Measurements from ENCODE around the gene WNT9B. TPM values are rescaled to one million over a fixed set of nuclear protein-coding genes. Genes with fewer than 3 reads are reported as not detected.

WNT9B gene
- total RNA-seq, 3 donors from 2014 or later: 0.22 TPM; not detected in 2

DNA sequence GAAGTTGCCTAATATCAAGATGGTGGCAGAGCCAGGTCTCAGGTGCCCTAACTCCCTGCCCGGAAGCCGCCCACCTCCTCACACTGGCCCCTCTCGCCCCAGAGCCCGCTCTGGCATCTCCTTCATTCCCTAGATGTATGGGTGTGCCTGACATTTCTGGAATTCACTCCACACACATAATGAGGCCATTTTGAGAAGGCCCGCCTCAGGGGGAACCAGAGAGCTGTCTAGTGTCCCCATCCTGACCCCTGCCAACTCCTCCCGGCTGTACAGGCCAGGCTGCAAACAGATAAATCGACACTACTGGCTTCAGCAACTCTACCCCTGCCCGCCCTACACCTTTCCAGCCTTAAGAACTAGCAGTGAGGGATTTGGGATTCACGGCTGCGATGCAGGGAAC is 40.5 kb upstream of the WNT9B start:
- Histone ChIP-seq H3K36me3 (ENCODE audit: low read depth) (no peaks in the 10 kb centered on the region), H3K9me3 (no peaks in the 10 kb centered on the region), H3K4me1 (ENCODE audit: low read depth) (no peaks in the 10 kb centered on the region), H3K4me3 (no peak overlapping the region)
- TF ChIP-seq, protein P1, sequence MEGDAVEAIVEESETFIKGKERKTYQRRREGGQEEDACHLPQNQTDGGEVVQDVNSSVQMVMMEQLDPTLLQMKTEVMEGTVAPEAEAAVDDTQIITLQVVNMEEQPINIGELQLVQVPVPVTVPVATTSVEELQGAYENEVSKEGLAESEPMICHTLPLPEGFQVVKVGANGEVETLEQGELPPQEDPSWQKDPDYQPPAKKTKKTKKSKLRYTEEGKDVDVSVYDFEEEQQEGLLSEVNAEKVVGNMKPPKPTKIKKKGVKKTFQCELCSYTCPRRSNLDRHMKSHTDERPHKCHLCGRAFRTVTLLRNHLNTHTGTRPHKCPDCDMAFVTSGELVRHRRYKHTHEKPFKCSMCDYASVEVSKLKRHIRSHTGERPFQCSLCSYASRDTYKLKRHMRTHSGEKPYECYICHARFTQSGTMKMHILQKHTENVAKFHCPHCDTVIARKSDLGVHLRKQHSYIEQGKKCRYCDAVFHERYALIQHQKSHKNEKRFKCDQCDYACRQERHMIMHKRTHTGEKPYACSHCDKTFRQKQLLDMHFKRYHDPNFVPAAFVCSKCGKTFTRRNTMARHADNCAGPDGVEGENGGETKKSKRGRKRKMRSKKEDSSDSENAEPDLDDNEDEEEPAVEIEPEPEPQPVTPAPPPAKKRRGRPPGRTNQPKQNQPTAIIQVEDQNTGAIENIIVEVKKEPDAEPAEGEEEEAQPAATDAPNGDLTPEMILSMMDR (IDR thresholded peaks at IDR 0.05): no peak
- intact Hi-C loops (cut with DNase I, micrococcal nuclease): no loop called here
- ATAC-seq: no peak
- no peak for DNase-seq

DNA sequence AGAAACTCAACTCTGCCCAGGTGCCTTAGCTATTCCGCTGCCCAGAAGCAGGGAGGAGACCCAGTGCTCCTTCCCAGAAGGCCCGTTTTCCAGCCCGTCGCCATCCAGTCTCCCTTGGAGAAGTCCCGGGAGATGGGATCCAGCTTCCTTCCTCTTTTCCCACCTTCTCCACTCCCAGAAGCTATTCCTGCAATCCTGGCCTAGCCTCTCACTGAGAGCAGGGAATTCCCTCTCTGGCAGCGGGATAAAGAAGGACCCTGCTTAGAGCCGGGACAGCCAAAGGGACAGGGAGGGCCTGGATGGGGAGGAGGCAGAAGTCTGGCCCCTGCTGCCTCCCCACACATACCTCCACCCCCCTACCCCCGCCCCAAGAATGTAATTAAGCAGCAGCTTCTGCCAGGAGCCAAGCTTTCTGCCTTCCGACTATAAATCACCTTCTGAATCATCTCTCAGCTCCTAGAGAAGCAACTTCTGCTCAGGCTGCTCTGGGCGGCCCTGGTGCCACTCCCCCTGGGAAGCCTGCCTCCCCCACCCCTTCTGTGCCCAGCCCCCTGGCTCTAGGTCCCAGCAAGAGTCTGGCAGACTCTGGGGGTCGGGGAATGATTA is 39.3 kb upstream of the WNT9B start:
- ATAC-seq: no peak
- no peak for DNase-seq
- Histone ChIP-seq H3K4me1 (ENCODE audit: low read depth) (no peaks in the 10 kb centered on the region), H3K36me3 (ENCODE audit: low read depth) (no peaks in the 10 kb centered on the region), H3K4me3 (no peak overlapping the region), H3K9me3 (no peaks in the 10 kb centered on the region)
- TF ChIP-seq, protein P1 (IDR thresholded peaks at IDR 0.05): no peak
- intact Hi-C loops (cut with DNase I, micrococcal nuclease): no loop called here

DNA sequence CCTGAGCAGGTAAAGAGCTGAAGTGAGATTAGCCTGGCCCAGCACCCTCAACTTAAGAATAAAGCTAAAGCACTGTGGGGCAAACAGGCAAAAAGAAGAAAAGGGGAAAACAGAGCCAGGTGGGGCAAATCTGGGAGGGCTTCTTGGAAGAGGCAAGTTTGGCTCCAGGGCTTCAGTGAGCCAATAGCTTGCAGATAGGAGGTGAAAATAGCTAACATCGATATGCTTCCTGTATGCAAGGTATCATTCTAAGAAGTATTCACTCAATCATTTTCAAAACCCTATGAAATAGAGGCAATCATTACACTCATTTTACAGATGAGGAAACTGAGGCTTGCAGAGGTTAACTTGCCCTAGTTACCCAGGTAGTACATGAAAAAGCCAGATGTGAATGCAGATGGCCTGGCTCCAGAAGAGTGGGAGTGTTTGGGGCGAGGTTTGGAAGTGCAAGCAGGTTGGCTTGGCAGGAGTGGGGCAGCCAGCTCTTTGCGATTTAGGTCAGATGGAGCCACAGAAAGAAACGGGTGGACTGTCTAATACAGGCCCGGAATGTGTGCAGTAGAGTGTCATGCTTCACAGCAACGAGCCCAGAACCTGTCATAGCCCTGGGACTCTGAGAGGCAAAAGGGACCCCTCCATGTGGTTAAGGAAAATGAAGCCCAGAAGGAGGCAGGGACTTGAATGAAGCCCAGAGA is 38.6 kb upstream of the WNT9B start:
- Histone ChIP-seq H3K4me1 (ENCODE audit: low read depth) (no peaks in the 10 kb centered on the region), H3K36me3 (ENCODE audit: low read depth) (no peaks in the 10 kb centered on the region), H3K4me3 (no peak overlapping the region), H3K9me3 (no peaks in the 10 kb centered on the region)
- TF ChIP-seq, protein P1 (IDR thresholded peaks at IDR 0.05): no peak
- intact Hi-C loops (cut with DNase I, micrococcal nuclease): no loop called here
- ATAC-seq (no peak), DNase-seq (no peak)

DNA sequence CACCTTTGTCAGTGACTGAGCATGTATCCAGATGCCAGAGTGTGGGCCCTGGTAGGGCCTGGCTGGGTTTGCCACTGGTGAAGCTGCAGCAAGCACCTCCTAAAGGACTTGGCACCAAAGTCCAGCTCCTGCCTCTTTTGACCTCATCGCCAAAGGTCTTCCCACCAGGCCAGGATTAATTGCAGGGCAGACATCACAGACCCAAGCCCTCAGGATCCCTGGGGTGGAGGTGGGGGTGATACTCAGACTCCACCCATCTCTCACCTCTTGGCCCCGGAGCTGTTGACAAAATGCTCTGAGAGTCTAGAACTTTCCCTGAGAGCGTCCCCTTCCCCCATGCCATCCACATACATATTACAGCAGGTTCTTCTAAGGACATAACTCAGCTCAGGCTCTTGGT is 37.5 kb upstream of the WNT9B start:
- Histone ChIP-seq H3K4me1 (ENCODE audit: low read depth) (peaks cover 7% of the 10 kb centered on the region), H3K4me3 (no peak overlapping the region), H3K9me3 (no peaks in the 10 kb centered on the region), H3K36me3 (ENCODE audit: low read depth) (no peaks in the 10 kb centered on the region)
- TF ChIP-seq, protein P1 (IDR thresholded peaks at IDR 0.05): no peak
- no peak for ATAC-seq
- DNase-seq: no peak
- intact Hi-C loops (cut with DNase I, micrococcal nuclease): no loop called here

DNA sequence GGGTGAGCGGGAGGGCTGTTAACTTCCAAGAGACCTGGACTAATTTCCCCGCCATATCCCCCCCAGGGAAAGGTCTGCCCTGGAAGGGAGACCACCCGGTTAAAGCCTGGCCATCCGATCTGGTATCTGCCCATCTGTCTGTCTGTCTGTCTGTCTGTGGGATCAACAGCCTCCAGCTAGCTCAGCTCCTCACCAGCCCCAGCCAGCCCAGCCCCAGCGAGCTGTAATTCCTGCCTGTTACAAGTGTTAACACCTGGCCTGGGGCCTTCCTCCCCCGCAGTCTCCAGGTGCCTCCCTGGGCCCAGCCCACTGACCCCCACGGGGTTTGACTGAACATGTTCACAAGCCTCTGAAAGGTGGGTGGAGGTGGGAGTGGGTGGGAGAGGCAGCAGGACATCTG is 36.9 kb upstream of the WNT9B start:
- TF ChIP-seq, protein P1 (IDR thresholded peaks at IDR 0.05): no peak
- Histone ChIP-seq H3K4me3 (no peak overlapping the region), H3K4me1 (ENCODE audit: low read depth) (peaks cover 12% of the 10 kb centered on the region), H3K9me3 (no peaks in the 10 kb centered on the region), H3K36me3 (ENCODE audit: low read depth) (no peaks in the 10 kb centered on the region)
- ATAC-seq (no peak), DNase-seq (no peak)
- intact Hi-C loops (cut with DNase I, micrococcal nuclease): no loop called here
